Dedifferentiated amniotic fluid mesenchymal stem cell (primary cell): Measurements from ENCODE around the gene MARS1.
"Not testable (repeated sequence)": the region's sequence is repeated elsewhere in the genome, so short reads cannot be mapped to it uniquely, and the experiment has no call there.

Experiments
- DNase-seq: peaks from one replicate; pipeline ENCODE4 v3.0.0-alpha.2; 2016; ENCODE audit errors: extremely low spot score

MARS1 gene

DNA sequence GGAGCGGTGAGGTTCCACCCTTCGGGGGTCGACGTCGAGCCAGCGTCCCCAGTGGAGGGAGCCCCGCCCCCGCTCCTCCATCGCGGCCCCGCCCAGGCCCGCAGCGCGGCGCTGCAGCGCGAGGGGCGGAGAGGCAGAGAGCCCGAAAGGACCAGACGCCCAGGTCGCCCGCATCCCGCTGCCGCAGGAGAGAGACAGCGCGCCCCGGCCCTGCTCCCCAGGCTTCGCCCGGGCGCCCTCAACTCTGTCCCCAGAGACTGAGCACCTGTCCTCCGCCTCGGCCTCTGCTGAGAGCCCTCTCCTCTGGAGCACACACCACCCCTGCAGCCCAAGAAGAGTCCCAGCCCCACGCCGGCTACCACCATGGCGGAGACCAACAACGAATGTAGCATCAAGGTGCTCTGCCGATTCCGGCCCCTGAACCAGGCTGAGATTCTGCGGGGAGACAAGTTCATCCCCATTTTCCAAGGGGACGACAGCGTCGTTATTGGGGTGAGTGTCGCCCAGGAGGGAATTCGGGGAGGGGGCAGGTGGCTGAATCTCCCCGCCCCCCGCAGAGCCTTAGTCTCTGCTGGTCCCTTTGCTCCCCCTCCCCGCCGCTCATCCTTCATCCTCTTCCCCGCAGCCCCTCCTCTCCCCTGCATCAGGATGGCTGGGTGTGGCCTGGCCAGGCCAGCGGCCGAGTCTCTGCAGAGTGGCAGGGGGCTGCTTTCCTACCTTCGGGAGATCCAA is 62.2 kb downstream of the MARS1 start, which contains the start of gene KIF5A:
Gene KIF5A, plus strand, starts transcription at position 136 of the 732 bp plus-strand sequence. Its CDS starts 228 bp downstream, at position 364.
- no peak for DNase-seq

GRCh38 chr12:57550641-57551549 is 63.0 kb downstream of the MARS1 start:
- DNase-seq: no peak

GRCh38 chr12:57551637-57552305 is 63.9 kb downstream of the MARS1 start:
- DNase-seq: no peak

- no peak for DNase-seq
Observed at GRCh38 chr12:57552306-57552651, 64.4 kb downstream of the MARS1 start.

DNA sequence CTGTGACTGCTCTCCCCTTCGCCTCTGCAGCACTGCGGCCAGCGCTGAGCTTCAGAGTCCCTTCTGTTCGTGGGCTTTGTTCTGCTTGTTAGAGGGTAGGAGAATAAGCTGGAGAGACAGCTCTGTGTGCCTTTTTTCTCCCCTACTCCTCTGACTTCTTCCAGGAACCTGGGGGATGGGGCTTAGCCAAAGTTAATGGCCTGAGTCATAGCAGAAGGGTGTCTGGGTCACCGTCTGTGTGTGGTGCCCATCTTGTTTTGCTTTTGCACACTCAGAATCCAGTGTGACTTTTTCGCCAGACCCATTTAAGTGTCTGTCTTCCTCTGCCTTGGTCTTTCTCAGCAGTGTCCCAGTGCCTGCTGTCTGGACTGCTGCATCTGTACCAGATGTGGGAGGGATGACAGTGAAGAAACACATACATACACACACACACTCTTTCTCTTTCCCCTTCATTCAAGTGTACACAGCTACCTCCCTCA is 65.0 kb downstream of the MARS1 start:
- DNase-seq: no peak

DNA sequence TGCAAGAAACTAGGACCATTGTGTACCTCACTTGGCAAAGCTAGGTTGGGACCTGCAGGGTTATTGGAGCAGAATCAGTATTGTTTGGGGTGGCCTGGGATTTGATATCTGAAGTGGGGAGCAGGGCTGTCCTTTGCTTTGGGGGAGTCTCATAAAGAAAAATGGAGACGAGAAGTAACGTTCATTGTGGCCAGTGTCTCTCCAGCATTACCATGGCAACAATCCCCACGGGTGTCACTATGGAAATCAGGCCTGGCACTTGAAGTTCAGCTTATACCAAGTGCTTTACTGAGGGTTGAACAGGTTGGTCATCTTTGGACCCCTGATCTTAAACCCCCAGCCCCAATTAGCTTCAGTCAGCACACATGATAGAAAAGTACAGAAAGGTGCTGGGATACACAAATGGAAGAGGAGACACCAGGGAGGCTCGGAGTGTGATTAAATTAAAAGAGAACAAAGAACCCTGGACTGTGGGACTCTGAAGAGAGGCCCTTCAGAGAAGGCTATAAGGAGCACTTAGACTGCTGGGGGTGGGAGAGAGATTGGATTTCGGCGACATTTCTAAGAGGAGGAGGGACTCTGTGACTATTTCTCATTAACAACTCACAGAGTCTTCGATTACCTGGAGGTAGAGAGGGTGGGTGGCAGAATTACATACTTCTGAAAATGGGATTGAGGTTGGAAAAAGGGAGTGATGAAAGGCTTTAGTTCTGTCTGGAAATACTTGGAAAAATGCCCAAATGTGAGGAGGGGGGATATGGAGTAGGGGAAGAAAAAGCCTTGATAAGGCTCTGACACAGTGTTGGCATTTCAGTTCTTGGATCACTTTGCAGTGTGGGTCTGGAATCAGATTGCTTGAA is 65.7 kb downstream of the MARS1 start:
- DNase-seq: no peak

DNA sequence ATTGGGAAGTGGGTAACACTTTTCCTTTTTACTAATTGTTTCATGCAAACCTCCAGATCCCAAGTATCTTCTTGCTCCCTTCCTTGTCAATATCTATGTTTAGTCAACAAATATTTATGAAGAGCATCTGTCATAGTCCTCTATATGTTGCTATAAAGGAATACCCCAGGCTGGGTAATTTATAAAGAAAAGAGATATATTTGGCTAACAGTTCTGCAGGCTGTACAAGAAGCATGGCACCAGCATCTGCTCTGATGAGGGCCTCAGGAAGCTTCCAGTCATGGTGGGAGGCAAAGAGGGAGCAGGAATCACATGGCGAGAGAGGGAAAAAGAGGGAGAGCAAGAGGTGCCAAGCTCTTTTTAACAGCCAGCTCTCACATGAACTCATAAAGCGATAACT is 66.6 kb downstream of the MARS1 start:
- DNase-seq: no peak

DNA sequence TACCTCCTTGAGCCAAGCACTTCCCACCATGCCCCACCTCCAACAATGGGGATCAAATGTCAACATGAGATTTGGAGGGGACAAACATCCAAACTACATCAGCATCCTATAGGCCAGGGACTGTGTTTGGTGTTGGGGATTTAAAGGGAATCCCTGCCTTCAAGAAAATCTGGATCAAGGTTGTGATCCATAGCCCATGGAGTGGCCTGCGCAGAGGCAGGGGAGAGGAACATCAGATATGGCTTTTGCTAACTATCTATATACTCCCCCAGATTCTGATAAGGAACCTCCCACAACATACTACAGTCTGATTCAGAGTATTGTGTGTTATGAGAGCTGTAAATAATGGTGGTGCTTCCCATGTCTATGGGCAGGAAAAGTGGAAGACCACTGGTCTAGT is 67.0 kb downstream of the MARS1 start:
- no peak for DNase-seq

DNA sequence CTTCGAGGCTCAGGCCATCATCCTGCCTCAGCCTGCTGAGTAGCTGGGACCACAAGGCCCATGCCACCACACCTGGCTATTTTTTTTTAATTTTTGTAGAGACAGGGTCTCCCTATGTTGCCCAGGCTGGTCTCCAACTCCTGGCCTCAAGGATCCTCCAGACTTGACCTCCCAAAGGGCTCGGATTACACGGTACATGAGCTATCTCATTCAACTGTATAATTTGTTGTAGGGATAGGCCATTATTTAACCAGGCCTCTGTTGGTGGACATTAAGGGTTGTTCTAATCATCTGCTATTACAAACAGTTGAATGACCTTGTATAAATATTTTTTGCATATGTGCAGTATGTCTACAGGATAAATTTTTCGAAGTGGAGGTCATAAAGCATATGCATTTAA is 71.0 kb downstream of the MARS1 start:
- DNase-seq: no peak

- no peak for DNase-seq
Observed at GRCh38 chr12:57560516-57560915, 72.6 kb downstream of the MARS1 start.

GRCh38 chr12:57561117-57561516 is 73.2 kb downstream of the MARS1 start:
- not testable (repeated sequence) for DNase-seq

GRCh38 chr12:57563358-57563757 is 75.5 kb downstream of the MARS1 start:
- no peak for DNase-seq

DNA sequence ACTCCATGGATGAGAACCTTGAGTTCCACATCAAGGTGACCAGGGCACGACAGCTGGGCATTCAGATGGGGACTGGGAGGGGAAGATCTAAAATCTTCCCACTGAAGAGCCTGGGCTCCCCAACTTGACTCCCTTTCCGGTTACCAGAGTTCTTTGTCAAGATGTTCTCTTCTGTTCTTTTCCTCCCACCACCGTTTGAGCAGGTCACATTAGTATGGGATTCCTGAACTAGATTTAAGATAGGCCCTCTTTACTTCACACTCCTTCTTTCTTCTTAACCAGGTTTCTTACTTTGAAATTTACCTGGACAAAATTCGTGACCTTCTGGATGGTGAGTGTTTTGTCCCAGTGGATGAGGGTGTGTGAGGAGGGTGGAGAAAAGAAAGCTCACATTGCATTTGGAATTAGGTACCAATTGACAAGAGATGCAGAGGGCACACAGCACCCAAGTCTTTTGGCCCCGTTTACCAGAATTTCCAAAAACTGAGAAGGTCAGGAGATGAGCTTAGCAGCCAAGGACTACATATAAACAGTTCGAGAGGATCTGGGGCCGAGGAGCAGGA is 76.4 kb downstream of the MARS1 start:
- DNase-seq: no peak
